A549 (cell line): ENCODE data around the gene HEATR1.

ENCODE experiments used
- CHD4 ChIP-seq: fragments of 200-600 bp; sonication (generic); IDR thresholded peaks from 2 replicates; pipeline ENCODE4 v1.6.1; 2016; ENCODE audit warnings: antibody characterized with exemption, mild to moderate bottlenecking, borderline replicate concordance
- CTCF ChIP-seq: fragments of >200 bp; sonication (Bioruptor Twin); formaldehyde crosslinking; IDR thresholded peaks from 3 replicates; pipeline ENCODE4 v1.5.1; 2016
- EP300 ChIP-seq, 2 experiments: fragments of >200 bp; sonication (Bioruptor Twin); formaldehyde crosslinking; IDR thresholded peaks; 2 replicates in 1 of 2; 3 replicates in 1 of 2; pipeline ENCODE4 v1.6.1; 2016 to 2017
- HOXB13 ChIP-seq: fragments of 250-450 bp; sonication (Bioruptor Pico); IDR thresholded peaks from 2 replicates; pipeline ENCODE4 v1.5.0; 2020; ENCODE audit warnings: low read depth, mild to moderate bottlenecking, moderate library complexity
- KDM1A ChIP-seq: fragments of 200-600 bp; sonication (generic); IDR thresholded peaks from 2 replicates; pipeline ENCODE4 v1.6.1; 2016; ENCODE audit warnings: low read depth, mild to moderate bottlenecking
- MAFK ChIP-seq: fragments of 450-650 bp; IDR thresholded peaks from 2 replicates; pipeline ENCODE4 v1.6.1; 2014; ENCODE audit not compliant: partially characterized antibody
- MAX ChIP-seq: IDR thresholded peaks from 2 replicates; pipeline ENCODE4 v1.6.1; 2012
- MYC ChIP-seq: IDR thresholded peaks from 2 replicates; pipeline ENCODE4 v1.6.1; 2012; ENCODE audit warnings: mild to moderate bottlenecking, inconsistent platforms, low read length, improper control_type of control experiment, borderline replicate concordance
- NPAS2 ChIP-seq: fragments of 250-450 bp; sonication (Bioruptor Pico); IDR thresholded peaks from 2 replicates; pipeline ENCODE4 v1.8.0; 2022; ENCODE audit warnings: mild to moderate bottlenecking, moderate library complexity, borderline replicate concordance
- POLR2A ChIP-seq: IDR thresholded peaks from 2 replicates; pipeline ENCODE4 v1.6.1; 2012; ENCODE audit warnings: mild to moderate bottlenecking, low read length
- TP53 ChIP-seq: fragments of 250-450 bp; sonication (Bioruptor Pico); IDR thresholded peaks from 2 replicates; pipeline ENCODE4 v1.5.0; 2021; ENCODE audit warnings: mild to moderate bottlenecking, moderate library complexity
- USF2 ChIP-seq: fragments of 450-650 bp; IDR thresholded peaks from 2 replicates; pipeline ENCODE4 v1.6.1; 2014; ENCODE audit warnings: antibody characterized with exemption
- ZFP36 ChIP-seq: fragments of 450-650 bp; IDR thresholded peaks from 2 replicates; pipeline ENCODE4 v1.6.1; 2014; ENCODE audit warnings: borderline replicate concordance; ENCODE audit not compliant: partially characterized antibody

- TF ChIP-seq USF2 (no peak), CTCF (no peak), TP53 (CRISPR knock-in tag) (no peak), KDM1A (no peak), POLR2A (no peak), CHD4 (no peak), ZFP36 (no peak), EP300 (IDR thresholded peaks at IDR 0.05) (no peak), HOXB13 (CRISPR knock-in tag) (no peak), MAX (no peak), MAFK (no peak), MYC (no peak), NPAS2 (CRISPR knock-in tag) (no peak)
Measured at GRCh38 chr1:236540813-236541465, 63.4 kb downstream of the HEATR1 start.
